CD4-positive, alpha-beta T cell treated with Interleukin-6 for 4 hours (primary cell): ENCODE data around the gene NBPF20.
A peak's percentile ranks its signal among the peaks of the same experiment; 100 is the strongest.
"Not testable (repeated sequence)": the region's sequence is repeated elsewhere in the genome, so short reads cannot be mapped to it uniquely, and the experiment has no call there.

Source experiments
- DNase-seq: peaks from one replicate; pipeline ENCODE4 v3.0.0-alpha.2; 2020; ENCODE audit warnings: mixed read lengths

The NBPF20 gene

GRCh38 chr1:145425436-145426029 lies at the start of gene NBPF20:
TSS of gene NBPF20 (minus strand) at chr1:145425603. CDS start at chr1:145405272, 20,331 bp downstream.
- DNase-seq, result peak; percentile 84

- not testable (repeated sequence) for DNase-seq
These were observed 49.5 kb upstream of the NBPF20 start for GRCh38 chr1:145474837-145475368.

- DNase-seq, result not testable (repeated sequence)
These were observed 47.3 kb upstream of the NBPF20 start for GRCh38 chr1:145472731-145473130.

- not testable (repeated sequence) for DNase-seq
These were observed 46.0 kb upstream of the NBPF20 start for GRCh38 chr1:145471365-145471764.

GRCh38 chr1:145465405-145466144 lies 40.2 kb upstream of the NBPF20 start:
- DNase-seq, result peak; percentile 63

- DNase-seq, result not testable (repeated sequence)
These were observed 39.4 kb upstream of the NBPF20 start for GRCh38 chr1:145464708-145465336.

GRCh38 chr1:145464017-145464416 lies 38.6 kb upstream of the NBPF20 start:
- not testable (repeated sequence) for DNase-seq

GRCh38 chr1:145460684-145461083 lies 35.3 kb upstream of the NBPF20 start:
- DNase-seq, result not testable (repeated sequence)

GRCh38 chr1:145460048-145460447 lies 34.6 kb upstream of the NBPF20 start:
- DNase-seq, result not testable (repeated sequence)

GRCh38 chr1:145459591-145459990 lies 34.2 kb upstream of the NBPF20 start:
- not testable (repeated sequence) for DNase-seq

GRCh38 chr1:145459063-145459462 lies 33.7 kb upstream of the NBPF20 start:
- not testable (repeated sequence) for DNase-seq

- DNase-seq, result not testable (repeated sequence)
These were observed 29.4 kb upstream of the NBPF20 start for GRCh38 chr1:145454824-145455177.

GRCh38 chr1:145453873-145454823 lies 28.7 kb upstream of the NBPF20 start:
- not testable (repeated sequence) for DNase-seq

- not testable (repeated sequence) for DNase-seq
These were observed 27.1 kb upstream of the NBPF20 start for GRCh38 chr1:145452506-145452905.

GRCh38 chr1:145451914-145452313 lies 26.5 kb upstream of the NBPF20 start:
- DNase-seq, result peak; percentile 16

GRCh38 chr1:145445219-145445618 lies 19.8 kb upstream of the NBPF20 start:
- DNase-seq, result not testable (repeated sequence)

- DNase-seq, result not testable (repeated sequence)
These were observed 16.9 kb upstream of the NBPF20 start for GRCh38 chr1:145442340-145442739.

- DNase-seq, result not testable (repeated sequence)
These were observed 6.2 kb upstream of the NBPF20 start for GRCh38 chr1:145431363-145432256.

- DNase-seq, result not testable (repeated sequence)
These were observed 5.4 kb upstream of the NBPF20 start for GRCh38 chr1:145430830-145431229.

- DNase-seq, result not testable (repeated sequence)
These were observed 3.9 kb upstream of the NBPF20 start for GRCh38 chr1:145429329-145429728.
